ENCODE data around the gene BABAM1. TPM values are rescaled to one million over a fixed set of nuclear protein-coding genes. Genes with fewer than 3 reads are reported as not detected.

Gene BABAM1
- total RNA-seq, 1 donor from 2014 or later = 85.5 TPM

DNA sequence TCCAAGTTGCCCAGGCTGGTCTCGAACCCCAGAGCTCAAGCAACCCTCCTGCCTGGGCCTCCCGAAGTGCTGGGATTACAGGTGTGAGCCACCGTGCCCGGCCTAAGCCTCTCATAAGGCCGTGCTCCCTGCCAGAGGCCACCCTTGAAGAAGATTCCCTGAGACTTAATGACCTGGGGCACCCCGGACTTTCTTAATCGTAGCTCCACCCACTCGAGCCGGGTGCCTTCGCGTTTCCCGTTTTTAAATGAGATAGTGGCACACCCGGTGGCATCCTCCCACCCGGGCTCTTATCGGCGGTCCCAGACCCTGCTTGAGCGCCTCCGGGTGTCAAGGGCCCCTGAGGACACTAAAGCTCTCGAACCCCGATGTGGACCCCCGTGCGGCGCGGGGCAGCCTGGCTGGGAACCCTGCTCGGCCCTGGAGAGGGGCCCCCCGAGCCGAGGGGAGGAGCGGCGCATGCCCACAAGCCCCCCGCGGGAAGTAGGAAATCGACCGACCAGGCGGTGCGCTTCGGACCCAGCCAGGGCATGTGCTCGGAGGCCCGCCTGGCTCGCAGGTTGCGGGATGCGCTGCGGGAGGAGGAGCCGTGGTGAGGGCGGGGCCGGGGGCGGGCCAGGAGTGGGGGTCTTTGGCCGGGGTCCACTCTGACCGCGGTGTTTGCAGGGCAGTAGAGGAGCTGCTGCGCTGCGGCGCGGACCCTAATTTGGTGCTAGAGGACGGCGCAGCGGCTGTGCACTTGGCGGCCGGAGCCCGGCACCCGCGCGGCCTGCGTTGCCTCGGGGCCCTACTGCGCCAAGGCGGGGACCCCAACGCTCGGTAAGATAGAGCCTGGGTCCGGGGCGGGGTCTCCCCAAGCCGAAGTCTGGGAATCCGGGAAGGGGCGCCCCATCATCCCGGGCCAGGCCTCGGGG is 14.4 kb downstream of the BABAM1 start, which contains the start of gene ANKLE1:
Gene ANKLE1, plus strand, starts transcription at position 511 of the 914 bp plus-strand sequence. Its CDS starts 20 bp downstream, at position 531.
- DNase-seq (ENCODE audit: low spot score in 2 of 2) = no peak
- Histone ChIP-seq H3K36me3 (peaks cover 17 to 26% of the 10 kb centered on the region in 2 donors), H3K9me3 (no peaks in the 10 kb centered on the region), H3K27ac (no peak within 1 kb of the TSS), H3K4me3 (peak within 1 kb of the TSS; percentile 27 to 56), H3K27me3 (peaks cover 8% of the 10 kb centered on the region), H3K4me1 (peaks cover 7 to 11% of the 10 kb centered on the region in 2 donors)
- intact Hi-C loops (cut with DNase I) = loop anchor here (1.0 to 2.0 kb wide), 3 partner anchors 21 to 214 kb away; no protein-coding TSS in a partner anchor
- TF ChIP-seq, protein P1, sequence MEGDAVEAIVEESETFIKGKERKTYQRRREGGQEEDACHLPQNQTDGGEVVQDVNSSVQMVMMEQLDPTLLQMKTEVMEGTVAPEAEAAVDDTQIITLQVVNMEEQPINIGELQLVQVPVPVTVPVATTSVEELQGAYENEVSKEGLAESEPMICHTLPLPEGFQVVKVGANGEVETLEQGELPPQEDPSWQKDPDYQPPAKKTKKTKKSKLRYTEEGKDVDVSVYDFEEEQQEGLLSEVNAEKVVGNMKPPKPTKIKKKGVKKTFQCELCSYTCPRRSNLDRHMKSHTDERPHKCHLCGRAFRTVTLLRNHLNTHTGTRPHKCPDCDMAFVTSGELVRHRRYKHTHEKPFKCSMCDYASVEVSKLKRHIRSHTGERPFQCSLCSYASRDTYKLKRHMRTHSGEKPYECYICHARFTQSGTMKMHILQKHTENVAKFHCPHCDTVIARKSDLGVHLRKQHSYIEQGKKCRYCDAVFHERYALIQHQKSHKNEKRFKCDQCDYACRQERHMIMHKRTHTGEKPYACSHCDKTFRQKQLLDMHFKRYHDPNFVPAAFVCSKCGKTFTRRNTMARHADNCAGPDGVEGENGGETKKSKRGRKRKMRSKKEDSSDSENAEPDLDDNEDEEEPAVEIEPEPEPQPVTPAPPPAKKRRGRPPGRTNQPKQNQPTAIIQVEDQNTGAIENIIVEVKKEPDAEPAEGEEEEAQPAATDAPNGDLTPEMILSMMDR (IDR thresholded peaks at IDR 0.05) = no peak

DNA sequence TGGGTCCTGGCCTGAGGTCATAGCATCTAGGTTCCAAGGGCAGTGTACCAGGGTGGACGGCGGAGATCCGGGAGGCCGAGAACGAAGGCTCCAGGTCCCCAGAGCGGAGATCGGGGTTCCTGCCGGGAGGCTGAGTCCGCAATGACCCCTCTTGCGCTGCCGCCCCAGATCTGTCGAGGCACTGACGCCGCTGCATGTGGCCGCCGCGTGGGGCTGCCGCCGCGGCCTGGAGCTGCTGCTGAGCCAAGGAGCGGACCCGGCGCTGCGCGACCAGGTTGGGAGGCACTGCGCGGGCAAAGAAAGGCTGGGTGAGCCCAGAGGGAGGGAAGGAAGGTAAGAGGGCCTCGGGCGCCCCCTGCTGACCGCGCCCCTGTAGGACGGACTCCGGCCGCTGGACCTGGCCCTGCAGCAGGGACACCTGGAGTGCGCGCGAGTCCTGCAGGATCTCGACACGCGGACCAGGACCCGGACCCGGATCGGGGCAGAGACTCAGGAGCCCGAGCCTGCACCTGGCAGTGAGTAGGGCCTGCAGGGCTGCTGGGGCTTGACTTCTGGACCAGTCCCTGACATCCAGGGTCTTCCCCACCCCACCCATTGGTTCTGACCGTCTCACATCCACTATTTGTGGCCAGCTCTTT is 15.4 kb downstream of the BABAM1 start:
- H3K4me1 ChIP-seq = peaks cover 7 to 11% of the 10 kb centered on the region in 2 donors
- H3K36me3 ChIP-seq = peaks cover 7 to 17% of the 10 kb centered on the region in 2 donors
- H3K4me3 ChIP-seq = peak overlapping the region; percentile 27 to 56
- peak in 1 of 2 donors; percentile 87 for DNase-seq (ENCODE audit: low spot score in 2 of 2)
- H3K27ac ChIP-seq = no peak overlapping the region
- intact Hi-C loops (cut with DNase I) = loop anchor here (1.0 to 2.0 kb wide), 3 partner anchors 22 to 215 kb away; no protein-coding TSS in a partner anchor
- H3K9me3 ChIP-seq = no peaks in the 10 kb centered on the region
- TF ChIP-seq, protein P1 (IDR thresholded peaks at IDR 0.05) = peak; percentile 92 to 94 (median 94)
- H3K27me3 ChIP-seq = peaks cover 8% of the 10 kb centered on the region

DNA sequence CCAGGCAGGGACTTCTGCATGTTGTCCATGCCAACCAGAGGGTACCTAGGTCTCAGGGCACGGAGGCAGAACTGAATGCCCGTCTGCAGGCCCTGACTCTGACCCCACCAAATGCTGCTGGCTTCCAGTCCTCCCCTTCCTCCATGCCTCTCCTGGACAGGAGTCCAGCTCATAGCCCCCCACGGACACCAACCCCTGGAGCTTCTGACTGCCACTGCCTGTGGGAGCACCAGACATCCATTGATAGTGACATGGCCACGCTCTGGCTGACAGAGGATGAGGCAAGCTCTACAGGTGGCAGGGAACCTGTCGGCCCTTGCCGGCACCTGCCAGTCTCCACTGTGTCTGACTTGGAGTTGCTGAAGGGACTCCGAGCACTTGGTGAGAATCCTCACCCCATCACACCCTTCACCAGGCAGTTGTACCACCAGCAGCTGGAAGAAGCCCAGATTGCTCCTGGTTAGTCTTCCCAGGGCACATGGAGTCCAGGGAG is 16.3 kb downstream of the BABAM1 start:
- Histone ChIP-seq H3K27me3 (peaks cover 8% of the 10 kb centered on the region), H3K4me3 (no peak overlapping the region), H3K27ac (no peak overlapping the region), H3K4me1 (peaks cover 7 to 11% of the 10 kb centered on the region in 2 donors), H3K36me3 (peaks cover 4 to 9% of the 10 kb centered on the region in 2 donors), H3K9me3 (no peaks in the 10 kb centered on the region)
- intact Hi-C loops (cut with DNase I) = loop anchor here (2.0 kb wide), 1 partner anchor 23 kb away; no protein-coding TSS in a partner anchor
- TF ChIP-seq, protein P1 (IDR thresholded peaks at IDR 0.05) = no peak
- DNase-seq (ENCODE audit: low spot score in 2 of 2) = no peak

DNA sequence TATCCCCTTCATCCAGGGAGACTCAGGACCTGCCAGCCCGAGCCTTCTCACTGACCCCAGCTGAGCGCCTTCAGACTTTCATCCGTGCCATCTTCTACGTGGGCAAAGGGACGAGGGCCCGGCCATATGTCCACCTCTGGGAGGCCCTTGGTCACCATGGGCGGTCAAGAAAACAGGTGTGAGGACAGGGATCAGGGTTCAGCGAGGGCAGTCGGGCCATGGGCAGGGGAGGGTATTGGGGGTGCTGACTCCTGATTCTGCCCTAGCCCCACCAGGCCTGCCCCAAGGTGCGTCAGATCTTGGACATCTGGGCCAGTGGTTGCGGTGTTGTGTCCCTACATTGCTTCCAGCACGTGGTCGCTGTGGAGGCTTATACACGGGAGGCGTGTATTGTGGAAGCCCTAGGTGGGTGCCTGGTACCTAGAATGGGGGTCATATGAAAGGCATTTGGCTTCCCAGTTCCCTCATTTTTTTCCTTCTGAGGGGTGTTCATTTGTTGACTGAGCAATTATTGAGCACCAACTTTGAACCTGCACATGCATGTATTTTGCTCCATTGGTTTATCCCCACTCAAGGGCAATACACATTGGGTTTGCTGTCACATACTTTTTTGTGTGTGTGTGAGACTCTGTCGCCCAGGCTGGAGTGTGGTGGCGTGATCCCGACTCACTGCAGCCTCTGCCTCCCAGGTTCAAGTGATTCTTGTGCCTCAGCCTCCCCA is 18.3 kb downstream of the BABAM1 start:
- intact Hi-C loops (cut with DNase I) = no loop called here
- no peaks in the 10 kb centered on the region for H3K9me3 ChIP-seq
- no peaks in the 10 kb centered on the region for H3K36me3 ChIP-seq
- no peak overlapping the region for H3K4me3 ChIP-seq
- H3K27me3 ChIP-seq = peaks cover 8% of the 10 kb centered on the region
- peaks cover 7 to 11% of the 10 kb centered on the region in 2 donors for H3K4me1 ChIP-seq
- H3K27ac ChIP-seq = no peak overlapping the region
- DNase-seq (ENCODE audit: low spot score in 2 of 2) = no peak
- TF ChIP-seq, protein P1 (IDR thresholded peaks at IDR 0.05) = no peak

DNA sequence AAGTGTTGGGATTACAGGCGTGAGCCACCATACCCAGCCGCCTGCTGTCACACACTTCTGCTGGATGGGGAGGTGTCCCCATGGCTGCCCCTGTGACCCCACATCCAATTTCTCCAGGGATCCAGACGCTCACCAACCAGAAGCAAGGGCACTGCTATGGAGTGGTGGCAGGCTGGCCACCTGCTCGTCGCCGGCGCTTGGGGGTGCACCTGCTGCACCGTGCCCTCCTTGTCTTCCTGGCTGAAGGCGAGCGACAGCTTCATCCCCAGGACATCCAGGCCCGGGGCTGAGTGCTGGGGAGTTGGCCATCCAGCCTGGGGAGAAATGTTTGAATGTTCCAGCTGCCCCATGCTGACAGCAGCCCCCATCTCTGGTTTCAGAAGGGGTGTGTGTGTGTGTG is 19.0 kb downstream of the BABAM1 start:
- no peaks in the 10 kb centered on the region for H3K36me3 ChIP-seq
- TF ChIP-seq, protein P1 (IDR thresholded peaks at IDR 0.05) = no peak
- no peak overlapping the region for H3K27ac ChIP-seq
- no peak overlapping the region for H3K4me3 ChIP-seq
- intact Hi-C loops (cut with DNase I) = no loop called here
- no peak for DNase-seq (ENCODE audit: low spot score in 2 of 2)
- H3K27me3 ChIP-seq = peaks cover 8% of the 10 kb centered on the region
- peaks cover 7 to 11% of the 10 kb centered on the region in 2 donors for H3K4me1 ChIP-seq
- H3K9me3 ChIP-seq = no peaks in the 10 kb centered on the region
